ENCODE data around the gene ACER3.

GRCh38 chr11:76841923-76842452 lies 18.7 kb upstream of the ACER3 start:
- TF ChIP-seq CTCF (IDR thresholded peaks at IDR 0.05) (no peak), EZH2 (IDR thresholded peaks at IDR 0.05; ENCODE audit: borderline replicate concordance, insufficient read depth, low read depth, low read length, poor library complexity, severe bottlenecking) (no peak)
